CD4-positive, alpha-beta T cell (primary cell): ENCODE results near the gene RPL23. TPM values are rescaled to one million over a fixed set of nuclear protein-coding genes. Genes with fewer than 3 reads are reported as not detected.
A peak's percentile ranks its signal among the peaks of the same experiment; 100 is the strongest.

Source experiments
- ATAC-seq: fragments of 200-7000 bp; cut with Tn5 transposase; one replicate; pipeline ENCODE4 v1.10.0; 2022; ENCODE audit warnings: mild to moderate bottlenecking; ENCODE audit not compliant: poor library complexity
- CTCF ChIA-PET: fragments of 350-600 bp; sonication (Branson Sonifier 250); formaldehyde crosslinking; loops from one replicate; lab custom pipeline; 2021; ENCODE audit warnings: antibody characterized with exemption, inconsistent platforms; lab: Charles Lee
- POLR2A ChIA-PET: fragments of 350-600 bp; sonication (Branson Sonifier 250); formaldehyde crosslinking; loops from one replicate; lab custom pipeline; 2021; ENCODE audit warnings: antibody characterized with exemption, inconsistent platforms; lab: Charles Lee
- DNase-seq, 14 experiments: peaks; one replicate each; pipeline ENCODE4 v3.0.0-alpha.2; 2013 to 2020; ENCODE audit warnings: mixed read lengths in 2 of 14
- H3K27ac ChIP-seq, 2 donors: one replicate each; pipeline versions ENCODE4 v1.5.1 to v1.7.0; 2013; ENCODE audit warnings: low read length in 2 of 2, low read depth in 1 of 2, mild to moderate bottlenecking in 1 of 2
- H3K27me3 ChIP-seq, 2 experiments: 1 replicate in 1 of 2; 2 replicates in 1 of 2; pipeline versions ENCODE4 v1.6.1 to v1.7.0; 2013; ENCODE audit warnings: low read length in 2 of 2, control low read depth in 1 of 2, mild to moderate bottlenecking in 1 of 2, moderate library complexity in 1 of 2; ENCODE audit not compliant: insufficient read depth in 2 of 2, control insufficient read depth in 1 of 2
- H3K36me3 ChIP-seq: one replicate; pipeline ENCODE4 v1.6.1; 2013; ENCODE audit warnings: low read length, control low read depth; ENCODE audit not compliant: insufficient read depth
- H3K4me1 ChIP-seq: one replicate; pipeline ENCODE4 v1.6.1; 2013; ENCODE audit warnings: low read length, control low read depth; ENCODE audit not compliant: insufficient read depth
- H3K4me3 ChIP-seq: one replicate; pipeline ENCODE4 v1.5.1; 2013; ENCODE audit warnings: mild to moderate bottlenecking, low read length, moderate library complexity
- H3K9me3 ChIP-seq, 2 experiments: 1 replicate in 1 of 2; 2 replicates in 1 of 2; pipeline versions ENCODE4 v1.6.1 to v1.7.0; 2013; ENCODE audit warnings: low read length in 2 of 2, mild to moderate bottlenecking in 2 of 2, control low read depth in 1 of 2, moderate library complexity in 1 of 2; ENCODE audit not compliant: control insufficient read depth in 1 of 2, insufficient read depth in 1 of 2
- H3K27ac Mint-ChIP-seq: one replicate; pipeline ENCODE4 v1.8.0; 2020; ENCODE audit warnings: mixed read lengths
- H3K27me3 Mint-ChIP-seq: one replicate; pipeline ENCODE4 v1.8.0; 2021; ENCODE audit warnings: mixed read lengths
- H3K36me3 Mint-ChIP-seq: one replicate; pipeline ENCODE4 v1.8.0; 2021; ENCODE audit warnings: low read depth, mixed read lengths
- H3K4me1 Mint-ChIP-seq: one replicate; pipeline ENCODE4 v1.8.0; 2021; ENCODE audit warnings: low read depth, mixed read lengths
- H3K4me3 Mint-ChIP-seq: one replicate; pipeline ENCODE4 v1.8.0; 2020; ENCODE audit warnings: mild to moderate bottlenecking, mixed read lengths
- H3K9me3 Mint-ChIP-seq: one replicate; pipeline ENCODE4 v1.8.0; 2020; ENCODE audit warnings: mixed read lengths
- intact Hi-C, 2 experiments: fragments of 100-400 bp; cut with DNase I in 1 of 2; cut with micrococcal nuclease in 1 of 2; formaldehyde crosslinking; loops; one replicate each; pipeline versions ENCODE4 v1.15.1 to v1.9.0; 2023 to 2025; cut with DNase I, micrococcal nuclease
- total RNA-seq, 174 experiments: library from RNA in 2 of 174; stranded (reverse) in 2 of 174; gene quantifications; one replicate each; pipeline ENCODE4 v1.2.3 and lab custom pipeline; 2021 to 2026
- TF ChIP-seq, protein P1 (sequence below): fragments of 200-600 bp; IDR thresholded peaks from one replicate; pipeline ENCODE4 v1.8.0; 2022; ENCODE audit warnings: antibody characterized with exemption, mild to moderate bottlenecking

The RPL23 gene
- total RNA-seq, 2 experiments from 2014 or later: 2,293 to 2,296 TPM

DNA sequence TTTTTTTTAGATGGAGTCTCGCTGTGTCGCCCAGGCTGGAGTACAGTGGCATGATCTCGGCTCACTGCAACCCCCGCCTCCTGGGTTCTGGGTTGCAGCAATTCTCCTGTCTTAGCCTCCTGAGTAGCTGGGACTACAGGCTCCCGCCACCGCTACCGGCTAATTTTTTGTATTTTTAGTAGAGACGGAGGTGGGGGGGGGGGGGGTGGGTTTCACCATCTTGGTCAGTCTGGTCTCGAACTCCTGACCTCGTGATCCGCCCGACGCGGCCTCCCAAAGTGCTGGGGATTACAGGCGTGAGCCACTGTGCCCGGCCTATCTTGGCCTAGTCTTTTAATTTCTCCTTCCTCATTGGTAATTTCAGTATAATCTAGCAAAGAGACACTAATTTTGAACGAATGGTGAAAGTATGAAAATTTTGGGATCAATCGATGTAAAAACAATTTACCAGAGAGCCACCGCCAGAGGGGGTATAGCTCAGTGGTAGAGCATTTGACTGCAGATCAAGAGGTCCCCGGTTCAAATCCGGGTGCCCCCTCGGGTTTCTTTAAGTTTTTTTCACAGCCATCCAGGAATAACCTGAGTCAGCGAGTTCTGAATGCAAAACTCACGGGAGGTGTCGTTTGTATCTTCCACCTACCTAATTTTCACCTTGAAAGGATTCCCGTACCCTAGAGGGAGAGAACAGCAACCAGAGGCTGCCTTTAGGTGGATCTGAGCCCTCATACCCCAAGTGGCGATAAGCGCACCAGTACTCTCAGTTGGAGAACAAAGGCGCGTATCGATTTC is 13.9 kb upstream of the RPL23 start:
- Histone ChIP-seq H3K9me3 (no peaks in the 10 kb centered on the region), H3K4me1 (peaks cover 36% of the 10 kb centered on the region), H3K36me3 (peaks cover 6% of the 10 kb centered on the region), H3K27ac (peak overlapping the region in 1 of 2 donors; percentile 53), H3K4me3 (peak overlapping the region; percentile 97), H3K27me3 (no peaks in the 10 kb centered on the region)
- H3K4me3 Mint-ChIP-seq: peak overlapping the region; percentile 98
- no peak for ATAC-seq
- ChIA-PET POLR2A (interaction anchor here (0.6 to 7.9 kb wide), 11 partner anchors 13 to 333 kb away, joined by 3 to 154 read pairs (median 8); partner anchors contain the start of genes CWC25, FBXO47, PLXDC1 and RPL19), CTCF (interaction anchor here (1.0 to 3.8 kb wide), 4 partner anchors 14 to 285 kb away, joined by 3 to 17 read pairs (median 5); partner anchors contain the start of genes LASP1NB and RPL23)
- H3K4me1 Mint-ChIP-seq: peaks cover 36% of the 10 kb centered on the region
- H3K27me3 Mint-ChIP-seq: peaks cover 13% of the 10 kb centered on the region
- DNase-seq: peak in 12 of 14 experiments; percentile 30 to 79 (median 67)
- no peaks in the 10 kb centered on the region for H3K9me3 Mint-ChIP-seq
- H3K36me3 Mint-ChIP-seq: peaks cover 42% of the 10 kb centered on the region
- intact Hi-C loops: loop anchor here (5.0 kb wide), 3 partner anchors 40 to 190 kb away; partner anchors contain the start of genes CWC25 (in 1 of the 2) and FBXO47 (in 1 of the 2)
- H3K27ac Mint-ChIP-seq: peak overlapping the region; percentile 95
- TF ChIP-seq, protein P1, sequence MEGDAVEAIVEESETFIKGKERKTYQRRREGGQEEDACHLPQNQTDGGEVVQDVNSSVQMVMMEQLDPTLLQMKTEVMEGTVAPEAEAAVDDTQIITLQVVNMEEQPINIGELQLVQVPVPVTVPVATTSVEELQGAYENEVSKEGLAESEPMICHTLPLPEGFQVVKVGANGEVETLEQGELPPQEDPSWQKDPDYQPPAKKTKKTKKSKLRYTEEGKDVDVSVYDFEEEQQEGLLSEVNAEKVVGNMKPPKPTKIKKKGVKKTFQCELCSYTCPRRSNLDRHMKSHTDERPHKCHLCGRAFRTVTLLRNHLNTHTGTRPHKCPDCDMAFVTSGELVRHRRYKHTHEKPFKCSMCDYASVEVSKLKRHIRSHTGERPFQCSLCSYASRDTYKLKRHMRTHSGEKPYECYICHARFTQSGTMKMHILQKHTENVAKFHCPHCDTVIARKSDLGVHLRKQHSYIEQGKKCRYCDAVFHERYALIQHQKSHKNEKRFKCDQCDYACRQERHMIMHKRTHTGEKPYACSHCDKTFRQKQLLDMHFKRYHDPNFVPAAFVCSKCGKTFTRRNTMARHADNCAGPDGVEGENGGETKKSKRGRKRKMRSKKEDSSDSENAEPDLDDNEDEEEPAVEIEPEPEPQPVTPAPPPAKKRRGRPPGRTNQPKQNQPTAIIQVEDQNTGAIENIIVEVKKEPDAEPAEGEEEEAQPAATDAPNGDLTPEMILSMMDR: peak; percentile 64

DNA sequence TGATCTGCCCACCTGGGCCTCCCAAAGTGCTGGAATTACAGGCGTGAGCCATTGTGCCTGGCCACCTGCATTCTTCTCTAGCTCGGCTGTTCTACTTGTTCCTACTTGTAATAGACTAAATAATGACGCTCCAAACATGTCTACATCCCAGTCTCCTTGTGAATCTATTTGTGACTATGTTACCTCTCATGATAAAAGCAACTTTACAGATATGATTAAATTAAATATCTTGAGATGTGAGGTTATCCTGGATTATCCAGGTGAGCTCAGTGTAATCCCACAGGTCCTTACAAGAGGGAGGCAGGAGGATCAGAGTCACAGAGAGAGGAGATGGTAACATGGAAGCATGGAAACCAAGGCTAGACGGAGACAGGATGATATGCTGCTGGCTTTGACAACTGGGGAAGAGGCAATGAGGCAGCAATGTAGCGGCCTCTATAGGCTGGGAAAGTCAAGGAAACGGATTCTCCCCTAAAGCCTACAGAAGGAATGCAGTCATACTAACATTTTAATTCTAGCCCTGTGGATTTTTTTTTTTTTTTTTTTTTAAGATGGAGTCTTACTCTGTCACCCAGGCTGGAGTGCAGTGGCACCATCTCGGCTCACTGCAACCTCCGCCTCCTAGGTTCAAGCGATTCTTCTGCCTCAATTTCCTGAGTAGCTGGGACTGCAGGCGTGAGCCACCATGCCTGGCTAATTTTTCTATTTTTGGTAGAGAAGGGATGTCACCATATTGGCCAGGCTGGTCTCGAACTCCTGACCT is 11.3 kb upstream of the RPL23 start:
- H3K27me3 ChIP-seq: no peaks in the 10 kb centered on the region
- intact Hi-C loops: loop anchor here (5.0 kb wide), 3 partner anchors 38 to 192 kb away; partner anchors contain the start of genes CWC25 (in 1 of the 2) and FBXO47 (in 1 of the 2)
- Mint-ChIP-seq H3K36me3 (peaks cover 24% of the 10 kb centered on the region), H3K27ac (peak overlapping the region; percentile 73), H3K27me3 (peaks cover 13% of the 10 kb centered on the region), H3K4me1 (peaks cover 23% of the 10 kb centered on the region), H3K9me3 (no peaks in the 10 kb centered on the region), H3K4me3 (peak overlapping the region; percentile 45)
- ChIA-PET POLR2A (no interaction called here), CTCF (no interaction called here)
- H3K36me3 ChIP-seq: no peaks in the 10 kb centered on the region
- H3K4me1 ChIP-seq: peaks cover 20% of the 10 kb centered on the region
- no peak for DNase-seq
- no peak overlapping the region for H3K4me3 ChIP-seq
- H3K9me3 ChIP-seq: no peaks in the 10 kb centered on the region
- no peak overlapping the region for H3K27ac ChIP-seq
- no peak for ATAC-seq
- TF ChIP-seq, protein P1: no peak

- TF ChIP-seq, protein P1: no peak
- DNase-seq: no peak
- H3K4me1 ChIP-seq: no peaks in the 10 kb centered on the region
- Mint-ChIP-seq H3K4me3 (peak overlapping the region; percentile 77), H3K36me3 (no peaks in the 10 kb centered on the region), H3K27me3 (no peaks in the 10 kb centered on the region), H3K4me1 (no peaks in the 10 kb centered on the region), H3K27ac (peak overlapping the region; percentile 78), H3K9me3 (no peaks in the 10 kb centered on the region)
- no peaks in the 10 kb centered on the region for H3K9me3 ChIP-seq
- no peaks in the 10 kb centered on the region for H3K27me3 ChIP-seq
- H3K4me3 ChIP-seq: no peak overlapping the region
- intact Hi-C loops: no loop called here
- ChIA-PET POLR2A (no interaction called here), CTCF (no interaction called here)
- no peak overlapping the region for H3K27ac ChIP-seq
- peak; percentile 32 for ATAC-seq
- no peaks in the 10 kb centered on the region for H3K36me3 ChIP-seq
Observed at GRCh38 chr17:38861399-38861843, 7.9 kb upstream of the RPL23 start.
